Renal cortex interstitium (tissue), 11 donors: Measurements from ENCODE around the gene FBXW4. TPM values are rescaled to one million over a fixed set of nuclear protein-coding genes. Genes with fewer than 3 reads are reported as not detected.
"Not testable (repeated sequence)": the region's sequence is repeated elsewhere in the genome, so short reads cannot be mapped to it uniquely, and the experiment has no call there.

ENCODE experiments used
- DNase-seq, 11 donors: peaks; one replicate each; pipeline ENCODE4 v3.0.0-alpha.2; 2013; ENCODE audit warnings: low read depth in 9 of 11, low spot score in 4 of 11; ENCODE audit errors: extremely low read depth in 1 of 11
- polyA plus RNA-seq, 3 donors: library from polyadenylated mRNA; unstranded; fragments of 120-200 nt; gene quantifications; one replicate each; pipeline ENCODE4 v1.2.1, GENCODE V29; 2013; ENCODE audit not compliant: insufficient read length in 3 of 3

FBXW4 gene
- polyA plus RNA-seq, 3 donors, result 52.7 to 56.5 (median 55.5) TPM

- DNase-seq, result no peak
Measured at GRCh38 chr10:101671453-101671852, 23.5 kb downstream of the FBXW4 start.

- no peak for DNase-seq
Measured at GRCh38 chr10:101670635-101671034, 24.3 kb downstream of the FBXW4 start.

GRCh38 chr10:101669181-101669580 lies 25.8 kb downstream of the FBXW4 start:
- no peak for DNase-seq

- no peak for DNase-seq
Measured at GRCh38 chr10:101668566-101668965, 26.4 kb downstream of the FBXW4 start.

GRCh38 chr10:101666083-101666482 lies 28.9 kb downstream of the FBXW4 start:
- DNase-seq, result peak in 9 of 11 donors; percentile 34 to 83 (median 68)

GRCh38 chr10:101663097-101663496 lies 31.9 kb downstream of the FBXW4 start:
- DNase-seq, result no peak

GRCh38 chr10:101660256-101660655 lies 34.7 kb downstream of the FBXW4 start:
- peak in 6 of 11 donors; percentile 29 to 66 (median 53) for DNase-seq

- no peak for DNase-seq
Measured at GRCh38 chr10:101658975-101659374, 36.0 kb downstream of the FBXW4 start.

GRCh38 chr10:101656890-101657289 lies 38.1 kb downstream of the FBXW4 start:
- no peak for DNase-seq

GRCh38 chr10:101655570-101655969 lies 39.4 kb downstream of the FBXW4 start:
- DNase-seq, result no peak

GRCh38 chr10:101653536-101653935 lies 41.4 kb downstream of the FBXW4 start:
- DNase-seq, result no peak

GRCh38 chr10:101651336-101651735 lies 43.6 kb downstream of the FBXW4 start:
- DNase-seq, result no peak

GRCh38 chr10:101650863-101651262 lies 44.1 kb downstream of the FBXW4 start:
- no peak for DNase-seq

- no peak for DNase-seq
Measured at GRCh38 chr10:101649525-101650085, 45.4 kb downstream of the FBXW4 start.

GRCh38 chr10:101647255-101647654 lies 47.7 kb downstream of the FBXW4 start:
- no peak for DNase-seq

GRCh38 chr10:101646364-101646763 lies 48.6 kb downstream of the FBXW4 start:
- DNase-seq, result no peak

GRCh38 chr10:101645659-101646058 lies 49.3 kb downstream of the FBXW4 start:
- no peak for DNase-seq

- DNase-seq, result no peak
Measured at GRCh38 chr10:101644002-101644401, 51.0 kb downstream of the FBXW4 start.

- no peak for DNase-seq
Measured at GRCh38 chr10:101643546-101643945, 51.4 kb downstream of the FBXW4 start.

- no peak for DNase-seq
Measured at GRCh38 chr10:101639141-101639900, 55.6 kb downstream of the FBXW4 start.

- not testable (repeated sequence) for DNase-seq
Measured at GRCh38 chr10:101633510-101633909, 61.5 kb downstream of the FBXW4 start.
